GM19397 (cell line): ENCODE results near the gene NECAP2.
"Not testable (repeated sequence)": the region's sequence is repeated elsewhere in the genome, so short reads cannot be mapped to it uniquely, and the experiment has no call there.

Experiments
- ATAC-seq: cut with Tn5 transposase; IDR thresholded peaks from one replicate; pipeline ENCODE4 v1.9.1; 2021; ENCODE audit warnings: mild to moderate bottlenecking, moderate library complexity; ENCODE audit not compliant: unreplicated experiment

Gene NECAP2

GRCh38 chr1:16425125-16426025 lies 15.1 kb upstream of the NECAP2 start:
- no peak for ATAC-seq

GRCh38 chr1:16430606-16431005 lies 9.9 kb upstream of the NECAP2 start:
- no peak for ATAC-seq

- ATAC-seq: no peak
These were observed 7.5 kb upstream of the NECAP2 start for GRCh38 chr1:16433030-16433429.

GRCh38 chr1:16434007-16434406 lies 6.5 kb upstream of the NECAP2 start:
- no peak for ATAC-seq

- no peak for ATAC-seq
These were observed 6.0 kb upstream of the NECAP2 start for GRCh38 chr1:16434501-16434900.

GRCh38 chr1:16436946-16437474 lies 3.5 kb upstream of the NECAP2 start, which contains the start of gene SPATA21:
Gene SPATA21, minus strand, starts transcription at chr1:16437424. Its CDS starts 6,053 bp downstream, at chr1:16431371.
- ATAC-seq: no peak

GRCh38 chr1:16438516-16438915 lies 2.0 kb upstream of the NECAP2 start:
- no peak for ATAC-seq

GRCh38 chr1:16438924-16439323 lies 1.6 kb upstream of the NECAP2 start:
- ATAC-seq: no peak

- ATAC-seq: no peak
These were observed 424 bp upstream of the NECAP2 start for GRCh38 chr1:16440131-16440469.

GRCh38 chr1:16441282-16441665 lies 750 bp downstream of the NECAP2 start:
- peak; percentile 22 for ATAC-seq

- ATAC-seq: no peak
These were observed 1.7 kb downstream of the NECAP2 start for GRCh38 chr1:16442265-16442664.

- ATAC-seq: no peak
These were observed 2.4 kb downstream of the NECAP2 start for GRCh38 chr1:16442941-16443340.

GRCh38 chr1:16443975-16444770 lies 3.6 kb downstream of the NECAP2 start:
- ATAC-seq: no peak

- ATAC-seq: no peak
These were observed 4.5 kb downstream of the NECAP2 start for GRCh38 chr1:16445052-16445451.

GRCh38 chr1:16446116-16446515 lies 5.6 kb downstream of the NECAP2 start:
- no peak for ATAC-seq

- ATAC-seq: no peak
These were observed 7.1 kb downstream of the NECAP2 start for GRCh38 chr1:16447641-16448040.

GRCh38 chr1:16449065-16449464 lies 8.5 kb downstream of the NECAP2 start:
- ATAC-seq: no peak

- ATAC-seq: no peak
These were observed 9.1 kb downstream of the NECAP2 start for GRCh38 chr1:16449666-16450065.

GRCh38 chr1:16450863-16451481 lies 10.4 kb downstream of the NECAP2 start:
- ATAC-seq: no peak

GRCh38 chr1:16451841-16452528 lies 11.5 kb downstream of the NECAP2 start:
- no peak for ATAC-seq

GRCh38 chr1:16454909-16455308 lies 14.4 kb downstream of the NECAP2 start:
- ATAC-seq: not testable (repeated sequence)
